ENCODE measurements around the gene MYH10. TPM values are rescaled to one million over a fixed set of nuclear protein-coding genes. Genes with fewer than 3 reads are reported as not detected.

Gene MYH10
- total RNA-seq, 1 donor from 2014 or later, result 218 TPM

- Mint-ChIP-seq H3K27me3 (ENCODE audit: unreplicated experiment) (peaks cover under 1% of the 10 kb centered on the region), H3K36me3 (ENCODE audit: unreplicated experiment) (no peaks in the 10 kb centered on the region), H3K27ac (ENCODE audit: unreplicated experiment) (no peak overlapping the region), H3K4me3 (ENCODE audit: unreplicated experiment) (no peak overlapping the region), H3K4me1 (ENCODE audit: low read depth, unreplicated experiment) (peaks cover 36% of the 10 kb centered on the region), H3K9me3 (ENCODE audit: unreplicated experiment) (peaks cover 4% of the 10 kb centered on the region)
- no peak for DNase-seq
- TF ChIP-seq CTCF (IDR thresholded peaks at IDR 0.05; ENCODE audit: partially characterized antibody, unreplicated experiment), result no peak
Measured at GRCh38 chr17:8462564-8462963, 168.0 kb downstream of the MYH10 start.

GRCh38 chr17:8459831-8460230 lies 170.7 kb downstream of the MYH10 start:
- no peak for TF ChIP-seq CTCF (IDR thresholded peaks at IDR 0.05; ENCODE audit: partially characterized antibody, unreplicated experiment)
- Mint-ChIP-seq H3K27me3 (ENCODE audit: unreplicated experiment) (peaks cover 2% of the 10 kb centered on the region), H3K27ac (ENCODE audit: unreplicated experiment) (no peak overlapping the region), H3K36me3 (ENCODE audit: unreplicated experiment) (peaks cover 5% of the 10 kb centered on the region), H3K4me1 (ENCODE audit: low read depth, unreplicated experiment) (peaks cover 12% of the 10 kb centered on the region), H3K9me3 (ENCODE audit: unreplicated experiment) (peaks cover 4% of the 10 kb centered on the region), H3K4me3 (ENCODE audit: unreplicated experiment) (no peak overlapping the region)
- no peak for DNase-seq

DNA sequence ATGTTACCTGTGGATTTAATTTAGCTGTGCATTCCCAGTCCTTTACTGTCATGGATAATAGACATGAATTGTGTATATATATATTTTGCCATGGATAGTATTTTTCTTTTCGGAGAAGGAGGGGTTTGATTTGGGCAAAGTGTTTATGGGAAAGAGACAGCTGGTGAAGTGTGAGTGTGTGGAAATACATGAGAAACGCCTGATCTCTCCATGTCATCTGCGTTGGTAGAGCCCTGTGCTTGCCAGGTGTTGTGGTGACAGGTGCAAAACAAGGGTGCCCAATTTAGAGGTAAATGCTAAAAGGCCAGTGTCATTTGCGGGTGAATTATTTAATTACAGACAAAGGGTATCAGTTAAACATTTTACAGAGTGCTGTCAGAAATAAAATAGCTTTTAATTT lies 171.4 kb downstream of the MYH10 start:
- Mint-ChIP-seq H3K4me1 (ENCODE audit: low read depth, unreplicated experiment) (peaks cover 6% of the 10 kb centered on the region), H3K36me3 (ENCODE audit: unreplicated experiment) (peaks cover 5% of the 10 kb centered on the region), H3K4me3 (ENCODE audit: unreplicated experiment) (no peak overlapping the region), H3K27ac (ENCODE audit: unreplicated experiment) (no peak overlapping the region), H3K27me3 (ENCODE audit: unreplicated experiment) (peaks cover 2% of the 10 kb centered on the region), H3K9me3 (ENCODE audit: unreplicated experiment) (peaks cover 4% of the 10 kb centered on the region)
- no peak for DNase-seq
- no peak for TF ChIP-seq CTCF (IDR thresholded peaks at IDR 0.05; ENCODE audit: partially characterized antibody, unreplicated experiment)

GRCh38 chr17:8458128-8458527 lies 172.4 kb downstream of the MYH10 start:
- H3K36me3 Mint-ChIP-seq (ENCODE audit: unreplicated experiment), result peaks cover 5% of the 10 kb centered on the region
- H3K4me1 Mint-ChIP-seq (ENCODE audit: low read depth, unreplicated experiment), result peaks cover 2% of the 10 kb centered on the region

More at GRCh38 chr17:8458128-8458527, 172.4 kb downstream of the MYH10 start:
- Mint-ChIP-seq H3K9me3 (ENCODE audit: unreplicated experiment) (peaks cover 4% of the 10 kb centered on the region), H3K27ac (ENCODE audit: unreplicated experiment) (no peak overlapping the region), H3K27me3 (ENCODE audit: unreplicated experiment) (peaks cover 2% of the 10 kb centered on the region), H3K4me3 (ENCODE audit: unreplicated experiment) (no peak overlapping the region)
- no peak for DNase-seq
- TF ChIP-seq CTCF (IDR thresholded peaks at IDR 0.05; ENCODE audit: partially characterized antibody, unreplicated experiment), result no peak

All from glutamatergic neuron (in vitro differentiated cells).